GM21529 (cell line): ENCODE measurements around the gene SERINC3.
A peak's percentile ranks its signal among the peaks of the same experiment; 100 is the strongest.
"Not testable (repeated sequence)": the region's sequence is repeated elsewhere in the genome, so short reads cannot be mapped to it uniquely, and the experiment has no call there.

ENCODE experiments used
- ATAC-seq: cut with Tn5 transposase; IDR thresholded peaks from one replicate; pipeline ENCODE4 v1.9.1; 2021; ENCODE audit not compliant: unreplicated experiment

SERINC3 gene

DNA sequence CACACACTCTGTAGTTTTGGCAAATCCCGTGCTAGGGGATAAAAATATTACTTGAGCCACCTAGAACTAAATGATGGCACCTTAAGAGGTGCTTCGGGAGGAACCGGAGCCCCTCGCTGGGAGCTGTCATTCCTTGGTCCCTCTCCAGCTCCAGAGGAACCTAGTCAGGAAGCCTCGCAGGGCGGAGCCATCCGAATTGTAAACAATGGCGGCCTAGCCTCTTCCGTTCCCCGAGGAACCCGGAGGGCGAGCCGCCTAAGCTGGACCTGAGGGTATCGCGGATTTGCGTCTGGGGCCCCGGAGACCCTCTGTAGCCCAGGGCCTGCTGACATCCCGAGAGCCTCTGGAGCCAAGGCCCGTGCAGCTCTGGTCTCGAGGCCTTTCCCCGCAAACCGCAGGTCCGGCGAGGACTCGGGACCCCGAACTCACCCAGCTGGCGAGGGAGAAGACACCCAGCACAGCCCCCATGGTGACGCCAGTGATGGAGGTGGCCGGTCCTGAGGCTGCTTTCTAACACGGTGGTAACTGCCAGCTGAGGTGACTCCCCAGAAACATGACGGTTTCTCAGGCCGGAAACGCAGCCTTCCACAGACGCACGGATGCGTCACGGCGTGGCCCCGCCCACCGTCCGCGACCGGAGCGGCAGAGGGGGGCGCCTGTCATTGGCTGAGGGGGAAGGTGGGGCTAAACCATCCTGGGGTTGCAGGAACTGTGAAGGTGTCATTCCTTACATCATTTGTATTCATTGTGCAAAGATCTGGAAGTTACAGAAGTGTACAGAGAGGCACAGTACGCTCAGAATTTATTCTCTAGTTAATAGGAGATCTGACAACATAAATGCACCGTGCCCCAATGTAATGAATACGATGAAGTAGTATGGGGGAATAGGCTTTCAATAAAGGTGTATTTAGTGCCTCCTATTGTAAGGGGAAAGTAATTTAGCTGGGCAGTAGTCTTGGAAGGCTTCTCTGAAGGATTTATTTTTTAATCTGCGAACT is at the start of gene SERINC3:
Gene SERINC3, minus strand, starts transcription at position 587 of the 998 bp plus-strand sequence. Its CDS starts 119 bp downstream, at position 468.
- ATAC-seq, result peak; percentile 98

DNA sequence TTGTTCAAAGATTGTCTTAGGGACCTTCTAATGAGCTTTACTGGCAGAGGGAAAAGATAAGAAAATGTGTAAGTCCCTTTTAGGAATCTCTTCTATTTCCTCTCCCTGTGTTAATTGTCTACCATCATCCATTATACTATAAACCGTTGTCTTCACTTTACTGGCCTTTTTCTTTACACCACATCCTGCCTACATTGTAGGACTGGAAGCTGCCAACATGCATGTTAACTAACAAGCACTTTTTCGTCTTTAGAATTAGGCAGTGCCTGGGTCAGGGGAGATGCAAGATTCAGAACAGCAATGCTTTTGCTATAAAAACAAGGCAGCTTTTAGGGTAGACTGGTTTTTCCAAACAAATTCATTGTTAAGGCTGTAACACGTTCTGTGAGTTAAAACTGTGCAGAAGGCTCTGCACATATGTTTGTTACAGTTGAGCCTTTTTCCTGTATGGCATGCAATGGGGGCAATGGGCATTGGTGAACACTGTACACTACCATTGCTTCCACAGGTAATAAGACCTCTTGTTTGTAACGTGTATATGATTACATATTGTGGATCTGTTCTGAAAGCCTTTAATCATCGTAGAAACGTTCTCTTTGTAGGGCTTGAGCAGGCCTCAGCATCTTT is 49.6 kb upstream of the SERINC3 start:
- no peak for ATAC-seq

DNA sequence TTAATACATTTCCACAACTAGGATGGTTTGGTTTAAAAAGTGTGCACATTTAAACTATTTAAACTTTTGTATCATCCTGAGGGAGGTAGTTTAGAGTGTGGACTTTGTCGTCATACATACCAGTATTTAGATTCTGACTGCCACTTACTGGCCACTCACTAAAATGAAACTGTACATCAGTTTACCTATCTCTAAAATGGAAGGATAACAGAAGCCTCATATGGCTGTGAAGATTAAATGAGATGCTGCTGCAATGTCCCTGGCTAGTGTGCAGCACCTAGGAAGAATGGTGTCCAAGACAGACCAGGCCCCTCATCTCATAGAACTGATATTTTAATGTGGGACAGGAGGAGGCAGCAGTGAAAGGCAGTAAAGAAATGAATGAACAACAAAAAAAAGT is 48.5 kb upstream of the SERINC3 start:
- ATAC-seq, result no peak

- no peak for ATAC-seq
These were observed 44.9 kb upstream of the SERINC3 start for GRCh38 chr20:44566811-44567210.

DNA sequence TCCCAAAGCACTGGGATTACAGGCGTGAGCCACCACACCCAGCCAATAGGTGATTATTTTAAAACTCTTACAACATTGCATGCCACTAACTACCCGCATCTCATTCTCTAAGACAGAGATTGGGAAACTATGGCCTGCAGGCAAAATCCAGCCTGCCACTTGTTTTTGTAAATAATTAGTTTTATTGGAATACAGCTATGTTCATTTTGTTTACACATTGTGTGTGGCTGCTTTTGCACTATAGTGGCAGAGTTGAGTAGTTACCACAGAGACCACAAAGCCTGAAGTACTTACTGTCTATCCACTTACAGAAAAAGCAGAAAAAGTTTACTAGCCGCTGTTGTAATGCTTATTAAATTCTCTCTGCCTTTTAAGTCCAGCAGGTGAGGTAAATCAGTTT is 44.1 kb upstream of the SERINC3 start:
- ATAC-seq, result no peak

- ATAC-seq, result no peak
These were observed 40.0 kb upstream of the SERINC3 start for GRCh38 chr20:44561876-44562275.

DNA sequence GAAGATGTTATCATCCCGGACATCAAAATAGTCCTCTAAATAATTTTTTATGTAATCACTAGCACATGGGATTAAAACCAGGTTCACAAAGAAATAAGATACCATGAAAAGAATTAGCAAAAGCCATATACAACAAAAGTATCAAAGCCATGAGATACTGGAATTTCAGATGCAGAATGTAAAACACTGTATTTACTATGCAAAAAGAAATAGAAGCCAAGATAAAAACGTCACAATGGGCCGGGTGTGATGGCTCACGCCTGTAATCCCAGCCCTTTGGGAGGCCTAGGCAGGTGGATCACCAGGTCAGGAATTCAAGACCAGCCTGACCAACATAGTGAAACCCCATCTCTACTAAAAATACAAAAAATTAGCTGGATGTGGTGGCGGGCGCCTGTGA is 38.9 kb upstream of the SERINC3 start:
- not testable (repeated sequence) for ATAC-seq

- no peak for ATAC-seq
These were observed 38.4 kb upstream of the SERINC3 start for GRCh38 chr20:44560229-44560628.

- no peak for ATAC-seq
These were observed 37.4 kb upstream of the SERINC3 start for GRCh38 chr20:44559302-44559701.

DNA sequence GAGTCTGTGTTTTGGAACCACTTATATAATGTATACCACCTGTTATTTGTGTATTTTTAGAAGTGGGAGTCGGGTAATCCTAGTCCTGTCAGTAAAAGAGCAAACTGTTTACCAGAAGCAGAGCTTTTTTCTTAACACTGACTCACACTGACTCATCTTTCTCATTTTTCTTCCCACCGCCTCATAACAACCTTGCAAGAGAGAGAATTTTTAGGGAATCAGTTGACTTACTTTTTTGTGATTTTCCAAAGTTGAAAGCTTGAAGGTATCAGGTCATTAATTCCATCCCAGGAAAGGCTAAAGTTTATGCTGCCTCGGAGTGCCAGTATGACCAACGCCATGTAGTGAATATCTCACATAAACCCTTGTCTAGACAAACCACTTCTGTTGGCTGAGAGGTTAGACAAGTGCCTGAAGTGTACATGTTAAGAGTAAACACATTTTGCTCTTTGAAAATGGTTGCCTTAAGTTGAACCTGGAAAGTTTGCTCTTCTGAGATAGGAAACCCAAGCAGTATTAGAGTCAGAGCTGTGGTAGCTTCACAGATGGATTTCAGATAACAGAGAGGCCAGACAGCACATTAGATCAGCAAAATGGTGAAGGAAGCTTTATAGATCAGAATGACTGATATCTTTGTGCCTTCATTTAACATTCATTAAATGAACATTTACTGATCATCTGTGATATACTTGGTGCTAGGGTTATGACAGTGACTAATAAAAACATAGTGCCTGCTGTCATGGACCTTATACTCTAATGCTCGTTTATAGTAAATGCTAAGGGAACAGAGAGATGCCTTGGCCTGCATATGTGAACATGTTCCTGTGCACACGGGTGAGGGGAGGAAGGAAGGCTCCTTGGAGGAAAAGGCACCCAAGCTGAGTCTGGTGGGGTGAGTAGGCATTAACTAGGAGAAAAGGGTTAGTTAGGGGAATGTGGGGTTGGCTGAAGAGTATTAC is 31.4 kb upstream of the SERINC3 start:
- no peak for ATAC-seq

DNA sequence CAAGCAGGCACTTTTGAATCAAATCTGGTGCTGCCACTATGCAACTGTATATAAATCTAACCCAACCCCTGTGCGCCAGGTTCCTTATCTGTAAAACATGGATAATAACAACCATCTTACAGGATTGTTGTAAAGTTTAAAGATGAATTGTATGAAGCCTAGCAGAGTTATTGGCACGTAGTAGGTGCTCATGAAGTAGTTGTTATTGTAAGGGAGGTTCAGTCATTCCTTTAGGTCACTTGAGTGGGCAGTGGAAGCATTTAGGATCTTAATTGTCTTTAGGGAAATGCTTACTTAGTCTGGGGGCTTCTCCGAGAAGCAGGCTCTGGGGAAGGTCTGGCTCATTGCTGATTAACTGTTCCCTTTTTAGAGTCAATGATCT is 30.7 kb upstream of the SERINC3 start:
- ATAC-seq, result no peak

- no peak for ATAC-seq
These were observed 30.2 kb upstream of the SERINC3 start for GRCh38 chr20:44552050-44552449.

- ATAC-seq, result no peak
These were observed 27.3 kb upstream of the SERINC3 start for GRCh38 chr20:44549123-44549522.

GRCh38 chr20:44547419-44547818 is 25.5 kb upstream of the SERINC3 start:
- no peak for ATAC-seq

GRCh38 chr20:44544263-44544662 is 22.4 kb upstream of the SERINC3 start:
- ATAC-seq, result no peak

GRCh38 chr20:44543358-44543757 is 21.5 kb upstream of the SERINC3 start:
- ATAC-seq, result no peak

DNA sequence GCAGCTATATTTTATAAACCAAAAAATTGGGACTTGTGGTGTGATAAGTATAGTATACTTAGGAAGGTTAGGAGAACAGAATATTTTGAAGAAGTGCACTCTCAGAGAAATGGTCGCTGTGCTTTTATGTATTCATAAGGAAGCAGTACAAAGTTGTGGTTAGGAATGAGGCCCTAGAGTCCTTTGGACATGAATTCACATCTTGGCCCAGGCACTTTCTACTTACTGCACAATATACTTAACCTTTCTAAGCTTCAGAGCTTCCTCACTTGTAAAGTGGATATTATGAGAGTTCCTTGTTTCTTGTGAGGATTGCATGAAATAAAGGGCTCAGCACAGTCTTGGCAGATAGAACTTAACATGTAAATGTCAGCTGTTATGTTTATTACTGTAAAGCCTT is 21.0 kb upstream of the SERINC3 start:
- no peak for ATAC-seq

- no peak for ATAC-seq
These were observed 20.1 kb upstream of the SERINC3 start for GRCh38 chr20:44541992-44542391.

GRCh38 chr20:44540834-44541233 is 19.0 kb upstream of the SERINC3 start:
- no peak for ATAC-seq

DNA sequence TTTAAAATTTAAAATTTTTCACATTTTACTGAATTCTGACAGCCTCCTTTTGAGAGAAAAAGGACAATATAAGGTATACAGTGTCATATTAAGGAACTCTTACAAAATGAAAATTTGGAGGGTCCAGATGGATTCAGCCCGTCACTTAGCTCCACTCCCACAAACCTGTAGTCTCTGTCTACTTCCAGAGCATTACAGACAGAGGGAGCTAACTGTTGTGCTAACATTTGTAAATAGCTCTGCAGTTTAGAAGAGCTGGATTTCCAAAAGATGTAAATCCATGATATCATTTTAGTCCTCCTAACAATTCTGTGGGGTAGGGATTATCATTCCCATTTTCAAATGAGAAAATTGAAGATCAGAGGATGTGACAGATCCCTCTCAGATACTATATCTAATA is 16.1 kb upstream of the SERINC3 start:
- no peak for ATAC-seq

DNA sequence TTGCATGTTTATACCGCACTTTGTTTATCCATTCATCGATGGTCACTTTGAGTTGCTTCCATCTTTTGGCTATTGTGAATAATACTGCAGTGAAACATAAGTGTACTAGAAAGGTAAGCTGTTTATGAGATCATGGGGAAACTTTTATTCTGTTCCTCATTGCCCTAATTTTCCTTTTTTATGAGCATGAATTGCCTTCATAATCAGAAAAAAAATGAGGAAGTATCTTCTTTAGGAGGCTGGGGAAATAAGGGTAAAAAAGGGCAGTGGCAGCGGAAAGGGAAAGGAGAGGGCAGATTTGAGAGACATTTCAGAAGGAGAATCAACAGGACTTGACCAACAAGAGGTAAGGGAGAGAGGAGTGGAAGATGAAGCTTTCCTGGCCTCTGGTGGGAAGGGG is 14.3 kb upstream of the SERINC3 start:
- ATAC-seq, result no peak
